Ovary (tissue), 3 donors: ENCODE results near the gene ANO7.

Source experiments
- EP300 ChIP-seq: sonication (generic); formaldehyde crosslinking; IDR thresholded peaks from one replicate; pipeline ENCODE4 v1.6.1; 2017; ENCODE audit warnings: antibody characterized with exemption
- POLR2A ChIP-seq: fragments of 450-650 bp; IDR thresholded peaks from one replicate; pipeline ENCODE4 v1.6.1; 2017; ENCODE audit warnings: antibody characterized with exemption, mild to moderate bottlenecking, moderate library complexity
- TF ChIP-seq, protein P1 (sequence below), 3 donors: fragments of 450-650 bp in 2 of 3; fragments of 200-600 bp in 1 of 3; IDR thresholded peaks; one replicate each; pipeline versions ENCODE4 v1.5.1 to v1.8.0; 2016 to 2022; ENCODE audit warnings: antibody characterized with exemption in 3 of 3, mild to moderate bottlenecking in 1 of 3
- donor health status: DM: no; HTN: no; CAD: no.

DNA sequence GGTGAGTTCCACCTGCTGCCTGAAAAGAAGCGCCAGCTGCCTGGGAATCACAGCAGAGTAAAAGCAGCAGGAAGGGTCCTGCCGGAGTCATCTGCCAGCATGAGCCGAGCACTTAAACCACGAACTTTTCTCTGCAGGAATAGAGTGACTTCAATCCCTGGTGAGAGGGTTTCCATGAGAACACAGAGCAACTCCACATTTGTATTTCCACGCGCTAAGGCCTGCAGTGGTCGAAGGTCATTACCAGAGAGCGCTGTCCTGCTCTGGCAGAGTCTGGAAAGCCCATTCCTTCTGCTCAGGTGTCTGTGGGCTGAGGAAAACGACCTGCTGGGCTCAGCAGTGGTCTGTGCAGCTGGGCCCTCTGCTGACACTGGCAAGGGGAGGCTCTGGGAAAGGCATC lies 45.9 kb upstream of the ANO7 start:
- TF ChIP-seq, protein P1, sequence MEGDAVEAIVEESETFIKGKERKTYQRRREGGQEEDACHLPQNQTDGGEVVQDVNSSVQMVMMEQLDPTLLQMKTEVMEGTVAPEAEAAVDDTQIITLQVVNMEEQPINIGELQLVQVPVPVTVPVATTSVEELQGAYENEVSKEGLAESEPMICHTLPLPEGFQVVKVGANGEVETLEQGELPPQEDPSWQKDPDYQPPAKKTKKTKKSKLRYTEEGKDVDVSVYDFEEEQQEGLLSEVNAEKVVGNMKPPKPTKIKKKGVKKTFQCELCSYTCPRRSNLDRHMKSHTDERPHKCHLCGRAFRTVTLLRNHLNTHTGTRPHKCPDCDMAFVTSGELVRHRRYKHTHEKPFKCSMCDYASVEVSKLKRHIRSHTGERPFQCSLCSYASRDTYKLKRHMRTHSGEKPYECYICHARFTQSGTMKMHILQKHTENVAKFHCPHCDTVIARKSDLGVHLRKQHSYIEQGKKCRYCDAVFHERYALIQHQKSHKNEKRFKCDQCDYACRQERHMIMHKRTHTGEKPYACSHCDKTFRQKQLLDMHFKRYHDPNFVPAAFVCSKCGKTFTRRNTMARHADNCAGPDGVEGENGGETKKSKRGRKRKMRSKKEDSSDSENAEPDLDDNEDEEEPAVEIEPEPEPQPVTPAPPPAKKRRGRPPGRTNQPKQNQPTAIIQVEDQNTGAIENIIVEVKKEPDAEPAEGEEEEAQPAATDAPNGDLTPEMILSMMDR (IDR thresholded peaks at IDR 0.05), result no peak
- TF ChIP-seq EP300 (no peak), POLR2A (no peak)
